Adrenal gland (tissue), 5 donors: ENCODE measurements around the gene SERGEF.

Source experiments
- POLR2A ChIP-seq, 2 donors: fragments of 450-650 bp; IDR thresholded peaks; one replicate each; pipeline ENCODE4 v1.6.1; 2017; ENCODE audit warnings: antibody characterized with exemption in 2 of 2, mild to moderate bottlenecking in 2 of 2, moderate library complexity in 1 of 2
- TF ChIP-seq, protein P1 (sequence below), 6 experiments: fragments of 450-650 bp in 4 of 6; fragments of 200-600 bp in 2 of 6; sonication (generic) in 1 of 6; IDR thresholded peaks; 1 replicate in 5 of 6; 2 replicates in 1 of 6; pipeline versions ENCODE4 v1.5.1 to v1.8.0; 2016 to 2021; ENCODE audit warnings: antibody characterized with exemption in 6 of 6, mild to moderate bottlenecking in 2 of 6, moderate library complexity in 1 of 6
- donor health status: DM: no; HTN: no; CAD: no.

DNA sequence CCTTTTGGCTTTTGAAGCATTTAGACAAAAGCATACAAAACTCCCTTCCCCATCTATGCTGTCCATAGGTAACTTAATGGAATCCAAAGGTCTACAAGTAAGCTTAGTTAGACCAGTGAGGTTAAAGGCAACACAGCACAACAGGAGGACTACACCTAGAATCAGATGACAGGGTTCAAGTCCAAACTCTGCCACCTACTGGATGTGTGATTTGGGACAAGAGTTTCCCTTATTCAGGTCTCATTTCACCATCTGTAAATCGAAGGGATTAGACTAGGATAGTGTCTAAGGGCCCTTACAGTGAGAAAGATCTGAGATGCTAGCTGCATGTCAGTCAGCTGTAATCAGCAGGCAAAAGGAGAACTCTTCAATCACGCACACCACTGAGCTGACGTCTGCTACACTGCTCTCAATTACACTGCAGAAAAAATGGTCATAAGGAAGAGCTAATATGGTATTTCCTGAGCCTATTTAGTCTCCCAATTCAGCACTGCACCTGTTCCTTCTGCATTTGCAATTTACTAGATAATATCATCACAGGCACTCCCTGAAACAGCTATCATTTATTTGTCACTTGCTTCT, 82.2 kb downstream of the SERGEF start:
- TF ChIP-seq, protein P1, sequence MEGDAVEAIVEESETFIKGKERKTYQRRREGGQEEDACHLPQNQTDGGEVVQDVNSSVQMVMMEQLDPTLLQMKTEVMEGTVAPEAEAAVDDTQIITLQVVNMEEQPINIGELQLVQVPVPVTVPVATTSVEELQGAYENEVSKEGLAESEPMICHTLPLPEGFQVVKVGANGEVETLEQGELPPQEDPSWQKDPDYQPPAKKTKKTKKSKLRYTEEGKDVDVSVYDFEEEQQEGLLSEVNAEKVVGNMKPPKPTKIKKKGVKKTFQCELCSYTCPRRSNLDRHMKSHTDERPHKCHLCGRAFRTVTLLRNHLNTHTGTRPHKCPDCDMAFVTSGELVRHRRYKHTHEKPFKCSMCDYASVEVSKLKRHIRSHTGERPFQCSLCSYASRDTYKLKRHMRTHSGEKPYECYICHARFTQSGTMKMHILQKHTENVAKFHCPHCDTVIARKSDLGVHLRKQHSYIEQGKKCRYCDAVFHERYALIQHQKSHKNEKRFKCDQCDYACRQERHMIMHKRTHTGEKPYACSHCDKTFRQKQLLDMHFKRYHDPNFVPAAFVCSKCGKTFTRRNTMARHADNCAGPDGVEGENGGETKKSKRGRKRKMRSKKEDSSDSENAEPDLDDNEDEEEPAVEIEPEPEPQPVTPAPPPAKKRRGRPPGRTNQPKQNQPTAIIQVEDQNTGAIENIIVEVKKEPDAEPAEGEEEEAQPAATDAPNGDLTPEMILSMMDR (IDR thresholded peaks at IDR 0.05), result no peak
- TF ChIP-seq POLR2A (IDR thresholded peaks at IDR 0.05), result no peak
